HCT116 (cell line): ENCODE data around the gene CHDH.

ENCODE experiments used
- CTCF ChIP-seq, 3 experiments: fragments of 200-600 bp in 1 of 3; sonication (generic) in 1 of 3; IDR thresholded peaks in 2 of 3; conservative IDR thresholded peaks in 1 of 3; 2 replicates each; pipeline ENCODE4 v1.5.1; 2012 to 2017; ENCODE audit warnings: low read depth in 2 of 3, low read length in 2 of 3, antibody characterized with exemption in 1 of 3, borderline replicate concordance in 1 of 3, control low read depth in 1 of 3, mild to moderate bottlenecking in 1 of 3, mixed read lengths in 1 of 3, mixed run types in 1 of 3, moderate library complexity in 1 of 3; ENCODE audit not compliant: insufficient read depth in 1 of 3
- EZH2 ChIP-seq: fragments of 200-600 bp; sonication (generic); IDR thresholded peaks from 2 replicates; pipeline ENCODE4 v1.6.1; 2017; ENCODE audit warnings: antibody characterized with exemption, mixed run types
- POLR2A ChIP-seq: IDR thresholded peaks from 2 replicates; pipeline ENCODE4 v1.7.0; 2011; ENCODE audit warnings: borderline replicate concordance; ENCODE audit not compliant: insufficient read depth, insufficient read length; ENCODE audit errors: extremely low read depth
- REST ChIP-seq: IDR thresholded peaks from 2 replicates; pipeline ENCODE4 v1.6.1; 2012; ENCODE audit warnings: low read depth
- YY1 ChIP-seq: IDR thresholded peaks from 2 replicates; pipeline ENCODE4 v1.6.1; 2011; ENCODE audit warnings: low read length, low read depth, moderate library complexity, mild to moderate bottlenecking; ENCODE audit not compliant: insufficient replicate concordance; ENCODE audit errors: extremely low read depth
- ZBTB33 ChIP-seq: IDR thresholded peaks from 2 replicates; pipeline ENCODE4 v1.6.1; 2011; ENCODE audit warnings: mild to moderate bottlenecking, low read length, moderate library complexity; ENCODE audit not compliant: insufficient replicate concordance; ENCODE audit errors: extremely low read depth
- ZFX ChIP-seq: fragments of 450-650 bp; IDR thresholded peaks from 2 replicates; pipeline ENCODE4 v1.6.1; 2017

- no peak for TF ChIP-seq CTCF (IDR thresholded peaks at IDR 0.05 in 2 of 3, conservative IDR thresholded peaks at IDR 0.05 in 1 of 3; ENCODE audit: borderline replicate concordance in 1 of 3, insufficient read depth in 1 of 3, low read depth in 2 of 3, low read length in 2 of 3)
- TF ChIP-seq EZH2 = no peak
- no peak for TF ChIP-seq ZBTB33
- TF ChIP-seq ZFX = no peak
- TF ChIP-seq YY1 = no peak
- no peak for TF ChIP-seq REST
- no peak for TF ChIP-seq POLR2A
These were observed 39.8 kb downstream of the CHDH start for GRCh38 chr3:53806182-53807116.
